IgD-negative memory B cell (primary cell): ENCODE results near the gene KIAA1671. TPM values are rescaled to one million over a fixed set of nuclear protein-coding genes. Genes with fewer than 3 reads are reported as not detected.

Experiments
- H3K27ac Mint-ChIP-seq, 3 donors: one replicate each; pipeline ENCODE4 v1.8.0; 2020 to 2022; ENCODE audit warnings: mild to moderate bottlenecking in 3 of 3, mixed read lengths in 3 of 3, moderate library complexity in 1 of 3
- H3K27me3 Mint-ChIP-seq: one replicate; pipeline ENCODE4 v1.8.0; 2021; ENCODE audit warnings: mixed read lengths
- H3K36me3 Mint-ChIP-seq: one replicate; pipeline ENCODE4 v1.8.0; 2020; ENCODE audit warnings: mild to moderate bottlenecking, mixed read lengths
- H3K4me1 Mint-ChIP-seq, 3 donors: one replicate each; pipeline ENCODE4 v1.8.0; 2020 to 2022; ENCODE audit warnings: mixed read lengths in 3 of 3, mild to moderate bottlenecking in 1 of 3
- H3K4me3 Mint-ChIP-seq, 4 donors: one replicate each; pipeline ENCODE4 v1.8.0; 2020 to 2022; ENCODE audit warnings: mild to moderate bottlenecking in 4 of 4, mixed read lengths in 4 of 4, moderate library complexity in 3 of 4
- H3K9me3 Mint-ChIP-seq, 3 donors: one replicate each; pipeline ENCODE4 v1.8.0; 2020 to 2021; ENCODE audit warnings: mixed read lengths in 3 of 3, mild to moderate bottlenecking in 1 of 3
- polyA plus RNA-seq: library from polyadenylated mRNA; unstranded; fragments of 300-500 nt; fragmentation: Illumina TruSeq; gene quantifications from one replicate; pipeline ENCODE4 v1.2.3, GENCODE V29; 2021

The KIAA1671 gene
- polyA plus RNA-seq, 1 donor from 2014 or later = not detected

- Mint-ChIP-seq H3K27me3 (peaks cover 21% of the 10 kb centered on the region), H3K27ac (peak overlapping the region in 1 of 3 donors; percentile 39), H3K4me1 (no peaks in the 10 kb centered on the region), H3K9me3 (peaks cover 0 to 3% (median 0%) of the 10 kb centered on the region in 3 donors), H3K36me3 (no peaks in the 10 kb centered on the region), H3K4me3 (peak overlapping the region in 1 of 4 donors; percentile 83)
These were observed 110.0 kb downstream of the KIAA1671 start for GRCh38 chr22:25062386-25063085.

GRCh38 chr22:25064894-25065560 is 112.5 kb downstream of the KIAA1671 start:
- Mint-ChIP-seq H3K4me3 (no peak overlapping the region), H3K4me1 (peaks cover 0 to 2% (median 0%) of the 10 kb centered on the region in 3 donors), H3K9me3 (peaks cover 0 to 3% (median 0%) of the 10 kb centered on the region in 3 donors), H3K27me3 (peaks cover 22% of the 10 kb centered on the region), H3K36me3 (no peaks in the 10 kb centered on the region), H3K27ac (peak overlapping the region in 1 of 3 donors; percentile 23)

GRCh38 chr22:25066861-25067435 is 114.4 kb downstream of the KIAA1671 start:
- H3K4me1 Mint-ChIP-seq = peaks cover 0 to 9% (median 0%) of the 10 kb centered on the region in 3 donors

GRCh38 chr22:25067851-25068421 is 115.4 kb downstream of the KIAA1671 start:
- no peaks in the 10 kb centered on the region for H3K9me3 Mint-ChIP-seq
- H3K36me3 Mint-ChIP-seq = peaks cover 2% of the 10 kb centered on the region
- H3K27ac Mint-ChIP-seq = peak overlapping the region in 1 of 3 donors; percentile 3
- H3K4me1 Mint-ChIP-seq = peaks cover 0 to 9% (median 0%) of the 10 kb centered on the region in 3 donors
- no peak overlapping the region for H3K4me3 Mint-ChIP-seq
- peaks cover 35% of the 10 kb centered on the region for H3K27me3 Mint-ChIP-seq

More at GRCh38 chr22:25066861-25067435, 114.4 kb downstream of the KIAA1671 start:
- Mint-ChIP-seq H3K36me3 (no peaks in the 10 kb centered on the region), H3K27ac (peak overlapping the region in 1 of 3 donors; percentile 3), H3K27me3 (peaks cover 30% of the 10 kb centered on the region), H3K9me3 (peaks cover 0 to under 1% (median 0%) of the 10 kb centered on the region in 3 donors), H3K4me3 (no peak overlapping the region)

- peaks cover 38% of the 10 kb centered on the region for H3K27me3 Mint-ChIP-seq
- H3K27ac Mint-ChIP-seq = no peak overlapping the region
- H3K4me1 Mint-ChIP-seq = peaks cover 0 to 9% (median 0%) of the 10 kb centered on the region in 3 donors
- H3K4me3 Mint-ChIP-seq = no peak overlapping the region
- no peaks in the 10 kb centered on the region for H3K9me3 Mint-ChIP-seq
- peaks cover 2% of the 10 kb centered on the region for H3K36me3 Mint-ChIP-seq
These were observed 116.2 kb downstream of the KIAA1671 start for GRCh38 chr22:25068707-25069106.

- Mint-ChIP-seq H3K27ac (no peak overlapping the region), H3K4me1 (peaks cover 0 to 9% (median 0%) of the 10 kb centered on the region in 3 donors), H3K36me3 (peaks cover 2% of the 10 kb centered on the region), H3K9me3 (no peaks in the 10 kb centered on the region), H3K4me3 (no peak overlapping the region), H3K27me3 (peaks cover 38% of the 10 kb centered on the region)
These were observed 116.9 kb downstream of the KIAA1671 start for GRCh38 chr22:25069426-25069757.

GRCh38 chr22:25069758-25070481 is 117.4 kb downstream of the KIAA1671 start:
- H3K4me3 Mint-ChIP-seq = peak overlapping the region in 1 of 4 donors; percentile 78
- peaks cover 2% of the 10 kb centered on the region for H3K36me3 Mint-ChIP-seq
- no peaks in the 10 kb centered on the region for H3K9me3 Mint-ChIP-seq
- peaks cover 38% of the 10 kb centered on the region for H3K27me3 Mint-ChIP-seq
- peak overlapping the region in 1 of 3 donors; percentile 87 for H3K27ac Mint-ChIP-seq
- peaks cover 0 to 9% (median 0%) of the 10 kb centered on the region in 3 donors for H3K4me1 Mint-ChIP-seq

GRCh38 chr22:25070956-25071355 is 118.4 kb downstream of the KIAA1671 start:
- Mint-ChIP-seq H3K36me3 (peaks cover 2% of the 10 kb centered on the region), H3K27me3 (peaks cover 34% of the 10 kb centered on the region), H3K27ac (peak overlapping the region in 1 of 3 donors; percentile 88), H3K4me1 (peaks cover 0 to 9% (median 0%) of the 10 kb centered on the region in 3 donors), H3K9me3 (no peaks in the 10 kb centered on the region), H3K4me3 (peak overlapping the region in 1 of 4 donors; percentile 72)

- H3K4me1 Mint-ChIP-seq = peaks cover 0 to 9% (median 0%) of the 10 kb centered on the region in 3 donors
- no peak overlapping the region for H3K27ac Mint-ChIP-seq
- peak overlapping the region in 1 of 4 donors; percentile 41 for H3K4me3 Mint-ChIP-seq
- H3K27me3 Mint-ChIP-seq = peaks cover 34% of the 10 kb centered on the region
- no peaks in the 10 kb centered on the region for H3K9me3 Mint-ChIP-seq
- peaks cover 2% of the 10 kb centered on the region for H3K36me3 Mint-ChIP-seq
These were observed 119.2 kb downstream of the KIAA1671 start for GRCh38 chr22:25071720-25072119.

GRCh38 chr22:25072406-25072805 is 119.9 kb downstream of the KIAA1671 start:
- no peak overlapping the region for H3K4me3 Mint-ChIP-seq
- H3K27ac Mint-ChIP-seq = no peak overlapping the region
- H3K9me3 Mint-ChIP-seq = no peaks in the 10 kb centered on the region
- H3K4me1 Mint-ChIP-seq = peaks cover 0 to 9% (median 0%) of the 10 kb centered on the region in 3 donors
- H3K36me3 Mint-ChIP-seq = peaks cover 2% of the 10 kb centered on the region
- peaks cover 32% of the 10 kb centered on the region for H3K27me3 Mint-ChIP-seq

GRCh38 chr22:25076336-25076735 is 123.8 kb downstream of the KIAA1671 start:
- H3K27ac Mint-ChIP-seq = no peak overlapping the region
- peaks cover 3% of the 10 kb centered on the region for H3K36me3 Mint-ChIP-seq
- no peaks in the 10 kb centered on the region for H3K9me3 Mint-ChIP-seq
- peaks cover 0 to 3% (median 0%) of the 10 kb centered on the region in 3 donors for H3K4me1 Mint-ChIP-seq
- no peak overlapping the region for H3K4me3 Mint-ChIP-seq
- peaks cover 14% of the 10 kb centered on the region for H3K27me3 Mint-ChIP-seq

- Mint-ChIP-seq H3K4me3 (no peak overlapping the region), H3K4me1 (peaks cover 0 to 3% (median 0%) of the 10 kb centered on the region in 3 donors)
These were observed 124.5 kb downstream of the KIAA1671 start for GRCh38 chr22:25077056-25077455.

GRCh38 chr22:25077964-25078363 is 125.4 kb downstream of the KIAA1671 start:
- no peaks in the 10 kb centered on the region for H3K9me3 Mint-ChIP-seq
- H3K27me3 Mint-ChIP-seq = peaks cover 9% of the 10 kb centered on the region
- peaks cover 1% of the 10 kb centered on the region for H3K36me3 Mint-ChIP-seq
- peaks cover 0 to 3% (median 0%) of the 10 kb centered on the region in 3 donors for H3K4me1 Mint-ChIP-seq
- no peak overlapping the region for H3K27ac Mint-ChIP-seq
- H3K4me3 Mint-ChIP-seq = no peak overlapping the region

More at GRCh38 chr22:25077056-25077455, 124.5 kb downstream of the KIAA1671 start:
- H3K36me3 Mint-ChIP-seq = peaks cover 3% of the 10 kb centered on the region
- no peak overlapping the region for H3K27ac Mint-ChIP-seq
- H3K27me3 Mint-ChIP-seq = peaks cover 14% of the 10 kb centered on the region
- H3K9me3 Mint-ChIP-seq = no peaks in the 10 kb centered on the region

- H3K27ac Mint-ChIP-seq = no peak overlapping the region
- peaks cover 0 to 3% (median 0%) of the 10 kb centered on the region in 3 donors for H3K4me1 Mint-ChIP-seq
These were observed 126.1 kb downstream of the KIAA1671 start for GRCh38 chr22:25078591-25078990.

More at GRCh38 chr22:25078591-25078990, 126.1 kb downstream of the KIAA1671 start:
- Mint-ChIP-seq H3K4me3 (no peak overlapping the region), H3K9me3 (no peaks in the 10 kb centered on the region), H3K27me3 (peaks cover 5% of the 10 kb centered on the region), H3K36me3 (peaks cover 1% of the 10 kb centered on the region)
